Immature natural killer cell (primary cell): Measurements from ENCODE around the gene AHCY. TPM values are rescaled to one million over a fixed set of nuclear protein-coding genes. Genes with fewer than 3 reads are reported as not detected.
"Not testable (repeated sequence)": the region's sequence is repeated elsewhere in the genome, so short reads cannot be mapped to it uniquely, and the experiment has no call there.

Experiments used
- DNase-seq, 3 donors: peaks; one replicate each; pipeline ENCODE4 v3.0.0; 2022; ENCODE audit warnings: mixed read lengths in 1 of 3
- H3K27ac Mint-ChIP-seq, 6 donors: one replicate each; pipeline ENCODE4 v1.8.0; 2020; ENCODE audit warnings: mixed read lengths in 6 of 6, mild to moderate bottlenecking in 5 of 6, inconsistent platforms in 4 of 6, moderate library complexity in 3 of 6
- H3K27me3 Mint-ChIP-seq, 3 donors: one replicate each; pipeline ENCODE4 v1.8.0; 2020 to 2021; ENCODE audit warnings: low read depth in 3 of 3, mild to moderate bottlenecking in 3 of 3, mixed read lengths in 3 of 3, moderate library complexity in 3 of 3, inconsistent platforms in 1 of 3
- H3K36me3 Mint-ChIP-seq, 3 donors: one replicate each; pipeline ENCODE4 v1.8.0; 2020; ENCODE audit warnings: mixed read lengths in 3 of 3, inconsistent platforms in 2 of 3, mild to moderate bottlenecking in 2 of 3
- H3K4me1 Mint-ChIP-seq, 2 donors: one replicate each; pipeline ENCODE4 v1.8.0; 2020; ENCODE audit warnings: inconsistent platforms in 2 of 2, mild to moderate bottlenecking in 2 of 2, mixed read lengths in 2 of 2, moderate library complexity in 1 of 2
- H3K4me3 Mint-ChIP-seq, 5 donors: one replicate each; pipeline ENCODE4 v1.8.0; 2020; ENCODE audit warnings: mild to moderate bottlenecking in 5 of 5, mixed read lengths in 5 of 5, inconsistent platforms in 3 of 5, moderate library complexity in 3 of 5
- H3K9me3 Mint-ChIP-seq, 6 donors: one replicate each; pipeline ENCODE4 v1.8.0; 2020; ENCODE audit warnings: mild to moderate bottlenecking in 6 of 6, mixed read lengths in 6 of 6, inconsistent platforms in 4 of 6, moderate library complexity in 3 of 6
- polyA plus RNA-seq, 3 donors: library from polyadenylated mRNA; unstranded; fragments of 300-500 nt; fragmentation: Illumina TruSeq; gene quantifications; one replicate each; pipeline ENCODE4 v1.2.3, GENCODE V29; 2021

Gene AHCY
- polyA plus RNA-seq, 3 donors from 2014 or later = 18.4 to 19.3 (median 18.5) TPM

- no peak for DNase-seq
- H3K9me3 Mint-ChIP-seq = no peaks in the 10 kb centered on the region
- H3K4me3 Mint-ChIP-seq = no peak overlapping the region
- H3K27me3 Mint-ChIP-seq = peaks cover 0 to 4% (median 0%) of the 10 kb centered on the region in 3 donors
- H3K27ac Mint-ChIP-seq = no peak overlapping the region
- H3K36me3 Mint-ChIP-seq = peaks cover 0 to 6% (median 5%) of the 10 kb centered on the region in 3 donors
- H3K4me1 Mint-ChIP-seq = peaks cover 15 to 17% of the 10 kb centered on the region in 2 donors
These were observed 3.4 kb downstream of the AHCY start for GRCh38 chr20:34299556-34300255.

GRCh38 chr20:34298294-34298784 lies 4.8 kb downstream of the AHCY start:
- not testable (repeated sequence) for H3K9me3 Mint-ChIP-seq, H3K36me3 Mint-ChIP-seq

GRCh38 chr20:34296468-34296867 lies 6.7 kb downstream of the AHCY start:
- Mint-ChIP-seq H3K27me3 (no peaks in the 10 kb centered on the region), H3K4me3 (no peak overlapping the region)

More at GRCh38 chr20:34298294-34298784, 4.8 kb downstream of the AHCY start:
- DNase-seq = peak in 1 of 3 donors; percentile 2
- not testable (repeated sequence) for H3K4me3 Mint-ChIP-seq, H3K27ac Mint-ChIP-seq, H3K4me1 Mint-ChIP-seq, H3K27me3 Mint-ChIP-seq

GRCh38 chr20:34295284-34295683 lies 7.9 kb downstream of the AHCY start:
- H3K9me3 Mint-ChIP-seq = no peaks in the 10 kb centered on the region
- DNase-seq = no peak
- H3K4me3 Mint-ChIP-seq = no peak overlapping the region
- peaks cover 9 to 22% (median 15%) of the 10 kb centered on the region in 3 donors for H3K36me3 Mint-ChIP-seq
- no peak overlapping the region for H3K27ac Mint-ChIP-seq
- no peaks in the 10 kb centered on the region for H3K27me3 Mint-ChIP-seq
- H3K4me1 Mint-ChIP-seq = no peaks in the 10 kb centered on the region

More at GRCh38 chr20:34296468-34296867, 6.7 kb downstream of the AHCY start:
- Mint-ChIP-seq H3K36me3 (peaks cover 0 to 13% (median 10%) of the 10 kb centered on the region in 3 donors), H3K4me1 (peaks cover 0 to 1% of the 10 kb centered on the region in 2 donors), H3K9me3 (no peaks in the 10 kb centered on the region), H3K27ac (no peak overlapping the region)
- no peak for DNase-seq

GRCh38 chr20:34294563-34294962 lies 8.6 kb downstream of the AHCY start:
- DNase-seq = no peak
- Mint-ChIP-seq H3K27ac (no peak overlapping the region), H3K4me3 (no peak overlapping the region), H3K36me3 (peaks cover 12 to 25% (median 15%) of the 10 kb centered on the region in 3 donors), H3K27me3 (no peaks in the 10 kb centered on the region), H3K9me3 (no peaks in the 10 kb centered on the region), H3K4me1 (no peaks in the 10 kb centered on the region)

GRCh38 chr20:34293589-34293988 lies 9.6 kb downstream of the AHCY start:
- Mint-ChIP-seq H3K9me3 (no peaks in the 10 kb centered on the region), H3K4me1 (no peaks in the 10 kb centered on the region), H3K4me3 (no peak overlapping the region), H3K36me3 (peaks cover 12 to 28% (median 15%) of the 10 kb centered on the region in 3 donors), H3K27me3 (no peaks in the 10 kb centered on the region), H3K27ac (no peak overlapping the region)
- DNase-seq = no peak

GRCh38 chr20:34293119-34293518 lies 10.0 kb downstream of the AHCY start:
- no peaks in the 10 kb centered on the region for H3K9me3 Mint-ChIP-seq
- H3K4me3 Mint-ChIP-seq = no peak overlapping the region
- peaks cover 12 to 30% (median 15%) of the 10 kb centered on the region in 3 donors for H3K36me3 Mint-ChIP-seq
- H3K27ac Mint-ChIP-seq = no peak overlapping the region
- H3K4me1 Mint-ChIP-seq = no peaks in the 10 kb centered on the region
- H3K27me3 Mint-ChIP-seq = no peaks in the 10 kb centered on the region
- no peak for DNase-seq

- H3K27me3 Mint-ChIP-seq = no peaks in the 10 kb centered on the region
- H3K9me3 Mint-ChIP-seq = no peaks in the 10 kb centered on the region
- H3K4me3 Mint-ChIP-seq = no peak overlapping the region
- peaks cover 12 to 32% (median 15%) of the 10 kb centered on the region in 3 donors for H3K36me3 Mint-ChIP-seq
- H3K4me1 Mint-ChIP-seq = no peaks in the 10 kb centered on the region
- H3K27ac Mint-ChIP-seq = no peak overlapping the region
- no peak for DNase-seq
These were observed 10.7 kb downstream of the AHCY start for GRCh38 chr20:34292496-34292895.

GRCh38 chr20:34290471-34290870 lies 12.7 kb downstream of the AHCY start:
- H3K4me3 Mint-ChIP-seq = no peak overlapping the region
- no peaks in the 10 kb centered on the region for H3K27me3 Mint-ChIP-seq
- no peak for DNase-seq
- no peak overlapping the region for H3K27ac Mint-ChIP-seq
- no peaks in the 10 kb centered on the region for H3K9me3 Mint-ChIP-seq
- H3K36me3 Mint-ChIP-seq = peaks cover 9 to 28% (median 12%) of the 10 kb centered on the region in 3 donors
- no peaks in the 10 kb centered on the region for H3K4me1 Mint-ChIP-seq

GRCh38 chr20:34287500-34287899 lies 15.7 kb downstream of the AHCY start:
- H3K4me1 Mint-ChIP-seq, H3K9me3 Mint-ChIP-seq, H3K4me3 Mint-ChIP-seq, DNase-seq, H3K27me3 Mint-ChIP-seq, H3K27ac Mint-ChIP-seq: not testable (repeated sequence)
- peaks cover 9 to 24% (median 20%) of the 10 kb centered on the region in 3 donors for H3K36me3 Mint-ChIP-seq

- Mint-ChIP-seq H3K27me3 (peaks cover 0 to 2% (median 0%) of the 10 kb centered on the region in 3 donors), H3K36me3 (peaks cover under 1 to 16% (median 12%) of the 10 kb centered on the region in 3 donors), H3K4me1 (no peaks in the 10 kb centered on the region), H3K4me3 (no peak overlapping the region), H3K9me3 (no peaks in the 10 kb centered on the region), H3K27ac (no peak overlapping the region)
- DNase-seq = no peak
These were observed 17.7 kb downstream of the AHCY start for GRCh38 chr20:34285450-34285849.

GRCh38 chr20:34283844-34284243 lies 19.3 kb downstream of the AHCY start:
- H3K4me3 Mint-ChIP-seq = no peak overlapping the region
- H3K9me3 Mint-ChIP-seq = no peaks in the 10 kb centered on the region
- peaks cover 0 to 2% (median 0%) of the 10 kb centered on the region in 3 donors for H3K27me3 Mint-ChIP-seq
- no peaks in the 10 kb centered on the region for H3K4me1 Mint-ChIP-seq
- H3K36me3 Mint-ChIP-seq = peaks cover 4 to 11% (median 7%) of the 10 kb centered on the region in 3 donors
- no peak for DNase-seq
- H3K27ac Mint-ChIP-seq = no peak overlapping the region

- Mint-ChIP-seq H3K27ac (no peak overlapping the region), H3K4me3 (no peak overlapping the region), H3K36me3 (peaks cover 4 to 7% (median 4%) of the 10 kb centered on the region in 3 donors), H3K4me1 (no peaks in the 10 kb centered on the region), H3K27me3 (peaks cover 0 to 4% (median 0%) of the 10 kb centered on the region in 3 donors), H3K9me3 (no peaks in the 10 kb centered on the region)
- DNase-seq = no peak
These were observed 21.1 kb downstream of the AHCY start for GRCh38 chr20:34282041-34282440.

GRCh38 chr20:34281177-34281576 lies 22.0 kb downstream of the AHCY start:
- Mint-ChIP-seq H3K4me1 (no peaks in the 10 kb centered on the region), H3K36me3 (peaks cover 4 to 7% (median 4%) of the 10 kb centered on the region in 3 donors), H3K9me3 (no peaks in the 10 kb centered on the region), H3K27me3 (peaks cover 0 to 4% (median 0%) of the 10 kb centered on the region in 3 donors), H3K4me3 (no peak overlapping the region), H3K27ac (no peak overlapping the region)
- DNase-seq = no peak
